ENCODE data around the gene SMO.

SMO gene

DNA sequence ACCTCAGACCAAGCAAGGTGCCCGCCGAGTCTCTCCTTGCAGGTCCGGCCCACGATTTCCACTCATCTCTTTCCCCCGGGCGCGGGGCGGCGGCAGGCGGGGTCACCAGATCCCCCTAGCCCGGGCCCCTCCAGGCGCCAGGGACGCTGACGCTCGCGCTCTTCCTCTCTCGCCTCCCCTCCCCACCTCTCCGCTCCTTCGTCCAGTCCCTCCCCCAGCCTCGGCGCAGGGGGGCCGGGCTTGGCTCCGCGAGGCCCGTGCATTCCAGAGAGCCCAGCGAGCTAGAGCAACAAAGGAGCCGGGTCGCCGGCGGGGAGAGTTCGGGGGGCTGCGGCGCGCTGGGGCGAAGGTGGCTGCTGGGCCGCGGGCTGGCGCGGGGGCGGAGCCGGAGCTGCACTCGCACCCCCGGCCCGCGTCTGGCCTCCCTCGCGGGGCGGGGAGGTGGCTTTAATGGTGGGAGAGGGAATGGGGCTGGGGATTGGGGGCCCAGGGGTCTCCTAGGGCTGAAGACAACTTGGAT, at the start of gene SMO:
Gene SMO (plus strand): TSS at position 262 of the 520 bp plus-strand sequence. CDS start 519 bp downstream, outside the sequence.
- peak; percentile 47 for DNase-seq

DNA sequence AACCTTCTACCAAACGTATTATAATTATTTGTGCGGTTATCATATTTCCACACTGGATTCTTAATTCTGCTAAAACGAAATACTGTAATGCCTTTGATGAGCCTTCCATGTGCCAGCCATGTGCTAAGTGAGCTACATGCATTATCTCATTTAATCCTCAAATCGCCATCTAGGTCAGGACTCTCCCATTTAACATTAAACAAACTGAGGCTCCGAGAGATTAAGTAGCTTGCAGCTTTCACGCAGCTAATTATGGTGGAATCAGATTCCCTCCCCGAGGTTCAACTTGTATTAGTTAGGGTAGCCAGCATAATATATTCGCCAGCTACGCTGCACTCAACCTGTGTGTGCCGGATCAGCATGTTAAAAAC, 44.7 kb upstream of the SMO start:
- DNase-seq, result no peak

DNA sequence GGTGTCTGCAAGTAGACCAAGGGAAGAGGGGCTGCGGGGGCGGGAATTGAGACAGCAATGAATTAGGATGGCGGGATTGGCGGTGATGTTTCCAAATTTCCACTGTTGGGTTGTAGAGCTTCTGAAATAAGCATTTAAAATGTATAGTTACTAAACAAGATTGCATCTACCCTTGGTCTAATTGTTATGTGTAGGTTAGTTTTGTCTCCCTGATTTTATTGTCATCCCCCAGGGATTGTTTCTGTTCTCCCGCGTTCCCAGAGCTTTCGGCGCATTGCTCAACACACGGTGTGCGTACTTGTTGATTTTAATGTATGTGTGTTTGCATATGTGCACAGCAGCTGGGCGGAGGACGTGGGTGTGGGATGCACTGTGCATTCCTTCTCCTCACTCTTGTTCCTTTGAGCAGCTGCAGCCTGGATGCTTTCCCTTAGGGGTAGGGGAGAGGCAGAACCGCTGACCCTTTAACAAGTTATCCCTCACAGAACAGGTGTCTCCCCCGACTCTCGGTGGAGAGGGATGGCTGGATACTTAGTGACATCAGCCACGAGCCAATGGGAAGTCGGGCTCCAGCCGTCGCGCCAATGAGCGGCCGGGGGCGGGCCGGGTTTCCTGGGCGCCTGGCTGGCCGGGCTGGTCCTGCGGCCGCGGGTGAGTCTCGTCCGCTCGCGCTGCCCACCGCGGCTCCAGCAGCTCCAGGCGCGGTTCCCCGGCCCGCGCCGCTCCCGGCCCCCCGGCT, 44.2 kb upstream of the SMO start, which contains the start of gene TSPAN33:
Gene TSPAN33 (plus strand): TSS at position 613 of the 739 bp plus-strand sequence. CDS start 274 bp downstream, outside the sequence.
- peak; percentile 87 for DNase-seq

DNA sequence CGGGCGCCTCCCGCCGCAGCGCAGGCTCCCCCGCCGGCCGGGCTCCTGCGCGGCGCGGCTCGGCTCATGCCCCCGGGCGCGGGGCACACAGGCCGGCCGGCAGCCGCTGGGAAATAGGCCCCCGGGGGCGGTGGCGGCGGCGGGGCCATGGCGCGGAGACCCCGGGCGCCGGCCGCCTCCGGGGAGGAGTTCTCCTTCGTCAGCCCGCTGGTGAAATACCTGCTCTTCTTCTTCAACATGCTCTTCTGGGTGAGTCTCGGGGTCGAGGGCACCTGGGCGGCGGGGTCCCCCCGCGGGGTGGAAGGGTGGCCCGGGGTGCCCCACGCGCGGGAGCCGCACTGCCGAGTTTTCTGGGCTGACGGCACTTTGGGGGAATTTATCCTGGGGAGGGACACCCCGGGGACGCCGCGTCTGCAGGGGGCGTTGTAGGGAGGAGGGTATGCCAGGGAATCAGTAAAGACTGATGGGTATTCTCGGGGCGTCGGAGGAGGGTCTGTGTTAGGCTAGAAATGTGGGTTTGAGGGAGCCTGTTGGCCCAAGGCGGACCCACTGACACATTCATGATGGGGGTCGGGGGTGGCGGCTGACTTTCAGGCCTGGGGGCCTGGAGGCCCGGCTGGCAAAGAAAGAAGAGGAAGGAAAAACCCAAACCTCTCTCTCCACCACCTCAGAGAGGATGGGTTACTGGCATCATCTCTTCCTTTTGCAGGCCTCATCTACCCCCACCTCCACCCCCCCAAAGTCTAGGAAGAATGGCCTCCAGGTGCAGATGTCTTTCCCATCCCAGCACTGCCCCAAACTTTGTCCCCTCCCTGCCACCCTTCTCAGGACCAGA, 43.4 kb upstream of the SMO start:
- no peak for DNase-seq

DNA sequence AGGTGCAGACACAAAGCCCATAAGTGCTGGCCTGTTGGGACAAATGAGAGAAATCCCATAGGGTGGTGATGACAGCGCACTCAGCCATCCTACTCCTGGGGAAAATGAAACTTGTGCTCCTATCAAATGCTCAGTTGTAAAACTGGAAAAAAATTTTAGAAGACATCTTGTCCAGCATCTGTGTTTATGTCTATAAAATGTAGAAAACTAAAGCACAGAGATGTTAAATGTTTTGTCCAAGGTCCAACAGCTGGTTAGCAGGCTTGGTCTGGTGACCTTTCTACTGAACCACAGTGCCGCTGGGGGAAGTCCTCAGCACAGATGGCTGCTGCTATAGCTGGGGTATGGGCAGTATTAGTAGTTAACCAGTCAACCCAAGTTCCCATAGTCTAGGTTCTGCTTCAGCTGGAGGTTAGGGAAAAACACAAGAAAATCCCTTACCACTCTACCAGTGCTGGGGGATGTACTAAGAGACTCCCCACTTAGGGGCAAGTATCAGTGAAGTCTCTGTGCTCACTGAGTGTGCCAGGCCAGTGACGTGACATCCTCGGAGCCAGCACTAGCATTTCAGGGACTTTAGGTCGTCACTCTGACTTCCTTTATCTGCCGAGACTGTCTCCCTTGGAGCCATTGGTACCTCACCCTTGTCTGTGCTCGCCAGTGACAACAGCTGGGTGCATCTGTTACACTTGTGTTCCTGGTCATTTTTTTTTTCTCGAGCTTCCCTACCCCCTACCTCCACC, 42.0 kb upstream of the SMO start:
- DNase-seq, result no peak

DNA sequence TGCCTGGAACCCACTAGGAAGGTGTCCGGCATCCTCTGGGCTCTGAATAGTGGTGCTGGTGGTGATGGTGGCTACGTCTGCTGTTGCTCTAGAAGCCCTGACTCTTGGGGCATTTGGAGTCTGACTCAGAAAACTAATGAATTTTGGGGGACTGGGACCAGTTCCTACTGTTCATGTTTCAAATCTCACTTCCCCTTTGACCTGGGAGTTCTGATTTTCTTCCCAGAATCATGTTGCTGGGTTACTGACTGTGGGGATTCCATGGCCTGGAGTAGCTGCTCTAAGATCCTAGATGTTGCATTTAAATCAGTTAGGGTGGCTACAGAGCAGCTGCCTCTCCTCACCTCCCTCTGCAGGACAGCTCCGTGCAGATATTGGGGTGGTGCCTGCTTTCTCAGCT, 40.7 kb upstream of the SMO start:
- DNase-seq, result no peak

DNA sequence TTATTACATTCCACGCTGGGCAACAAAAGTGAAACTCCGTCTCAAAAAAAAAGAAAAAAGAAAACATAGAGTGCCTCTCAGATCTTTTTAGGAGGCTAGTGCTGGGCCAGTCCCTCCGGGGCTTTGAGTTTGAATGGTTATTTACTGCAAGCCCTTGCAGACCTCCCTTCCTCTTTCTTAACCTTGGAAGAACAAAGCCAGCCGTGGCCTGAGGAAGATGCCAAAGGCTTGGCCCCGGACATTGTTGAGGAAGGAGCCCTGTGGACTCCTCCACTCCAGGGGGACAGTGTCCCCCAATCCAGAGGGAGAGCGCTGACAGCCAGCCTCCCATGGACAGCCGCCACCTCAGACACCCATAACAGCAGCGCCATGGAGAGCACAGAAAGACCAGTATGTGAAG, 38.9 kb upstream of the SMO start:
- DNase-seq, result no peak

DNA sequence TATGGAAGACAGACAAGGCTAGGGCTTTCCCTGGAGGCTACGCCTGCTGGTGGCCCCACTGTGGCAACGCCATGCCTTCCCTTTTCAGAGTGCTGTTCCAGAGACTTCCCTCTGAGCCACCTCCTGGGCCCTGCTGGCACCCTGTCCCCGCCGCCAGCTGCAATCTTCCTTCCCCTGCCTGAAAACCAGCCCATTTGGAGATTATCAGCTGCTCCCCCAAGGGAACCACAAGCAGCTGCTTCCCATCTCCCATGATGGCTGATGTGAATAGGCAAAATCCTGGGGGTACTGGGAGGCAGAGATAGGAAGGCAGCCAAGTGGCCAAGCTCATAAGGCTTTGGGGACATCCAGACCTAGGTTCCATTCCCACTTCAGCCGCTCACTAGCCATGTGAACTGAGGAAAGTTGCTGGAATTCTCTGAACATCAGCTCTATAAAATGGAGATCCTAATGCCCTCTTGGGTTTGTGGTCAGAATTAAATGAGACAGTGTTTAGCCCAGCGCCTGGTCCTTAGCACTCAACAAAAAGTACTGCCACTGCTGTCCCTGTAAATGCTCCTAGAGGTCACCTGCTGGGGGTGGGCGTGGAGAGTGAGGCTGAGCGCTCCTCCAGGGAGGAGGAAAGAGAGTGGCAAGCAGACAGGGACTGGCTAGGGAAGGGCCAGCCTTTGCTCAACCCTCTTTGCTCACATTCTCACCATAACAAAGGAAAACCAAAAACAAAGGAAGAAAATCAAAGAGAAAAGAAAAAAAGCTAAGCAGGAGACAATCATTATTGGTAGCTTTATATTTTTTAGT, 38.0 kb upstream of the SMO start:
- DNase-seq, result no peak

DNA sequence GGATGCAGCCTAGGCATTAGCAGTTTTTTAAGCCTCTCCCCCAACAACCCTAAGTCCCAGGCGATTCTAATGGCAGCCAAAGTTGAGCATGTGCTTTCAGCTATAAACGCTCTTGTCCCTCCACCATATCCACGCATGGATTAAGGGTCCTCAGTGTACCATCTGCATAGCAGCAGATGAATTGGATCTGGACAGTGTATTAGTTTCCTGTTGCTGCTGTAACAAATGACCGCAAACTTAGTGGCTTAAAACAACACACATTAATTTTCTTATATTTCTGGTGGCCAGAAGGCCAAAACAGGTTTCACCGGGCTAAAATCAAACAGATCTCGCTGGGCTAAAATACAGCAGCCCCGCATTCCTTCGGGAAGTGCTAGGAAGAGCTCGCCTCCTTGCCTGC, 30.8 kb upstream of the SMO start:
- DNase-seq, result no peak

DNA sequence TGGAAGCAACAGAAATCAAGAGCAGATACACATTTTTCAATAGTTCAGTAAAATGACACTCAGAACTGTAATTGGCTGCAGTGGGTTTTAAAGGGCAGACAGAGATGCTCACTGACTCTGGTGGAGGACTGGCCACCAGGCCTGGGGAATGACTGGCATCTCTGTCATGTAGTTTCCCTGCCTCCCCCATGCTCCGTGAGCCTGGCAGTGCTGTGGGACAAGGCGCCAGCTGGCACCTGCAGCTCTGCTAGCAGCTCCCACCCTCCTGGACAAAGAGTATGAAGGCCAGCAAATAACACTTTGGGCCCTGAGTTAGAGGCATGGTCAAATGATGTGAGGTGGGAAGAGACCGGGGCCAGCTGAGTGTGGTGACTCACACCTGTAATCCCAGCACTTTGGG, 28.9 kb upstream of the SMO start:
- DNase-seq, result no peak

DNA sequence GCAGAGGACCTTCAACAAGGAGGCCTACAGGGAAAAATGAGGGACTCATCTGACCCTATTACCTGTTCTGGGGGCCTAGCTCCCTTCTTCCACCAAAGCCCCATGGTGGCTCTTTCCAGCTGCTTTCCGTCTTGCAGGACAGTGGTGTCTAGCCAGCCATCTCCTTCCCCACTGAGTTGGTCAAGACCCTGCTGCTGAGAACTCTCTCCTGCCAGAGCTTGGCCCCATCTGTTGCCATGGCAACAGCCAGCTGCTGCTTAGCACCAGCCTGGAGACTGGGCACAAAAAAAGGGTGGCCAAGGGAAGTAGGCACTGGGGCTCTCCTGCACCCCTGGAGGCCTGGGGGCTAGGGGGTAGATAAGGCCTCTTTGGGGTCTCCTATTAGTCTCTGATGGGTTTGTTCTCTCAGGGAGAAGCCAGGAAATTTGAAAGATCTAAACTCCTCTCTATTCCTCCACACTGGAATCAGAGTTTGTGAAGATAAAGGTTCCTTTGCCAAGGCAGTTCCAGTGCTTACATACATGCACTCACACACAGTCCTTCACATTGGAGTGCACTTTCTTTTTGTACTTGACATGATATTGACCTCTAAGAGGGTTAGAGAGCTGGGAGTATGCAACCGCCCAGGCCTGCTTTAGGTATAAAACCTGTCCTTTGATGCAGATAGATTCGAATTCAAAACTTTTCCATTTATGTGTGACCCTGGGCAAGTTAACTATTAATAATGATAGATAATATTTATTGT, 28.1 kb upstream of the SMO start:
- peak; percentile 65 for DNase-seq

DNA sequence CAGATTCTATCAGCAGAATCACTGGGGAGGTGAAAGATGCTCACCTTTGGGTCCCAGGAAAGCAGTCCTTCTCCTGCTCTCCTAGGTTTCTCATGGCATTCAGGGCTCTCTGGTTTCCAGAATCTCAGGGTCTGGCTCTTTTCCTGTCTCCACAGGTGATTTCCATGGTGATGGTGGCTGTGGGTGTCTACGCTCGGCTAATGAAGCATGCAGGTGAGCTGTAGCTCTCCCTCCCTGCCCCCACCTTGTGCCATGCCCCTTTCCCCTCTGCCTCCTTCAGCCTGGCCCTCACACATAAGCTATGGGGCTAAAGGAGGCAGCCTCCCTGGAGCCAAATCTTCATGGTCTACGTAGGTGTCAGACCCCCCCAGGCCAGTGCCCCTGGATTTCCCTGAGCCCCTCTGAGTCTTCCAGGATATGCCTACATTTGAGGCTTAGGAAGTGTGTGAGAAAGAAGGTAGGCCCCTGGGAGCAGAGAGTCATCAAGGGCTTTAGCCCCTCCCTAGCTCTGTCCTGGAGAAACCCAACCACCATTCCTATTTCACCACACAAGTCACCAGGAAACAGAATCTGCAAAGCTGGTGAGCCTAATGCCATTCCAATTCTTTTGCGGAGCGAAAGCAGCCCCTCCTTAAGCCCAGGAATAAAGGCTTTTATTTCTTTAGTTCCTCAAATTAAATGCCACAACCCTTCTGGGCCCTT, 26.8 kb upstream of the SMO start:
- peak; percentile 7 for DNase-seq

DNA sequence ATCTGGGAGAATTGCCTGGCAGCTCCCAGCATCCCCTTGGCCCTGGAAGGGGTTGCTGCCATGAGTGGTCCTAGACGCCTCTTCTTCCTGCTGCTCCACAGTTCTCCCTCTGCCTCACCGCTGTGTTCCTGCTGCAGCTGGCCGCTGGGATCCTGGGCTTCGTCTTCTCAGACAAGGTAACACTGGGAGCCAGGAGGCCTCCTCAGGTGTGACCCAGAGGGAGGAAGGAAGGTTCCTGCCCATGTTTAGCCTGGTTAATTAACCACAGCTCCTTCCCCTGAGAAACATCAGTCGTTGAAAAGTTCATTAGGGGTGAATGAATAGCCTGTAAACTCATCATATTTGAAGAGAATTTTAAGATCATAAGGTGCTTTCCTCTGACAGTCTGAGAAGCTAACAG, 25.7 kb upstream of the SMO start:
- no peak for DNase-seq

DNA sequence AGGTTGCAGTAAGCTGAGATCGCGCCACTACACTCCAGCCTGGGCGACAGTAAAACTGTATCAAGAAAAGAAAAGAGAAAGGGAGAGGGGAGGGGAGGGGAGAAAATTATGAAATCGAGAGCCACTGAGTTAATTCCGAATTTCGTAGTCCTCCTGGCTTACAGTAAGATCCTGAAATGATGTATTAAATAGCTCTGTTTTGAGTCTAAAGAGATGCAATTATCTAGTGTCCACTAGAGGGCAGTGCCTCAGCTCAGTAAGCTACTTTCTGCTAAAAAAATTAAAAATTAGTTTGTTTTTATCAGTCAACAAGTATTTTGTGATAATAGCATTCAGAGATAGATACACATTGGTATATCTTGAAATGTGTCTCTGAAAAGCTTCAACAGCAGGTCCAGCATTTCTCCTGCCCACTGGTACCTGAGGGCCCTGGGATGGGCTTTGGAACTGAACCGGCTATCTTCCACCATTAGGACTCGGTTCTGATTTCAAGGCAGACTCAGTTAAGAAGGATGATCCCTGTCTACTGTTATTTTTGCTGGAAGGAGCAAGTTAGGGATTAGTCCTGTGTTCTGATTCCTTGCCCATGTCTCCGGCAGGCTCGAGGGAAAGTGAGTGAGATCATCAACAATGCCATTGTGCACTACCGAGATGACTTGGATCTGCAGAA, 24.4 kb upstream of the SMO start:
- peak; percentile 25 for DNase-seq

DNA sequence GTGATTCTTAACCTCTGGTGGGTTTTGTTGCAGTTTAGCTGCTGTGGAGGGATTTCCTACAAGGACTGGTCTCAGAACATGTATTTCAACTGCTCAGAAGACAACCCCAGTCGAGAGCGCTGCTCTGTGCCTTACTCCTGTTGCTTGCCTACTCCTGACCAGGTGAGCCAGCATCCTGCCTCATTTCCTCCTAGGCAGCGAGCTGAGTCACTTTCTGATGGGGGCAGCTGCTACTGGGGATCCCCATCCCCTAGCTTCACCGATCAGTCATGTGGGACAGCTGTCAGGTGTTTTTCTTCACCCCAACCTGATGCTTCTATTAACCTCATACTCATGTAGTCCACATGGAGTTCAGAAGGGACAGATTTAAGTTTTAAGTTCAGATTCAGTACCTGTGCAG, 21.7 kb upstream of the SMO start:
- DNase-seq, result no peak

DNA sequence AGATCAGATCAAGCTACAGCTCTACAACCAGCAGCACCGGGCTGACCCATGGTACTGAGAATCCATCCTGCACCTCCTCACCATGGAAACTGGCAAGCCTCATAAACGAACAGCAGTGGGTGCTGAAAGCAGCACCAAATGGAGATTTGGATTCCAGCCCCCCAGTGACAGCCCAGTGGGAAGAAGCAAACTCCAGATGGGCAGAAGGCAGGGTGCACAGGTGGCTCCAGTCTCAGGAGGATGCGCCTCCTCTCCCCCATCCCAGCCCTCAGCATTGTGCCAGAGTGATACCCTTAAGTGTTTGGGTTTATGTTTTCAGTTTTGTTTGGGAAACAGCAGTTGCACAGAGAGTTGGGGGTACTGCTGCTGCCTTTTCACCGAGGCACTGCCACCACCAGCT, 20.6 kb upstream of the SMO start:
- no peak for DNase-seq

DNA sequence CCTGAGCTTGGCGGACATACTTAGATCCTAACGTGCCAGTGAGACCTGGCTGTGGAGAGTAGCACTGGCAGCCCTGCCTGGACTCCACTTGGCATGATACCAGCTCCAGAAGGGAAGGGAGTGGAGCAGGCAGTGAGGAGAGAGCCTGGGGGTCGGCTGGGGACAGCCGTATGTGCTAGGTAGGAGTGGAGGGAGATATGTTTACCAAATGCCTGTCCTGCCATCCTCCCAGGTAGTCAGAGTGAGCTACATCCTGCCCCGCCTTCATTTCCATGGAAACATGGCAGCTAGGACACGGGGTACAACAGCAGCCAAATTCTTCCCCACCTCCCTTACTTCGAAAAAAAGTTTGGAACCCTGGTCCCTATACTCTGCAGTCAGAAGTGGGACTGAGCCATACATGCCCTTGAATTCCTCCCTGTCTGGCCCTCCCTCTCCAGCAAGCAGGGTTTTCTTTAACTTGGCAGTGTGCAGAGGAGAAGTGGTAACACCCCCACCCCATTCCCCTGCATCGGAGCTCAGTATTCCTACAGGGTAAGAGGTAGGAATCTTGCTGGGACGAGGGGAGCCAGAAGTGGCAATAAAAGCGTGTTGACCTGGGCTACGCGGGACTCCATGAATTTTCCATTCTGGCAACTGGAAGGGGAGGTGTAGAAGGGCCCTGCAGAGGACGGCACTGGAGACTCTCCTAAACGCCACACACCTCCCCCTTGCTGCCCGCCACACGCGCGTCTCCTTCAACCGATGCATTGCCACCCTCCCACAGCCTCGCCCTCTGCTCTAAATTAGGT, 20.0 kb upstream of the SMO start:
- peak; percentile 61 for DNase-seq

DNA sequence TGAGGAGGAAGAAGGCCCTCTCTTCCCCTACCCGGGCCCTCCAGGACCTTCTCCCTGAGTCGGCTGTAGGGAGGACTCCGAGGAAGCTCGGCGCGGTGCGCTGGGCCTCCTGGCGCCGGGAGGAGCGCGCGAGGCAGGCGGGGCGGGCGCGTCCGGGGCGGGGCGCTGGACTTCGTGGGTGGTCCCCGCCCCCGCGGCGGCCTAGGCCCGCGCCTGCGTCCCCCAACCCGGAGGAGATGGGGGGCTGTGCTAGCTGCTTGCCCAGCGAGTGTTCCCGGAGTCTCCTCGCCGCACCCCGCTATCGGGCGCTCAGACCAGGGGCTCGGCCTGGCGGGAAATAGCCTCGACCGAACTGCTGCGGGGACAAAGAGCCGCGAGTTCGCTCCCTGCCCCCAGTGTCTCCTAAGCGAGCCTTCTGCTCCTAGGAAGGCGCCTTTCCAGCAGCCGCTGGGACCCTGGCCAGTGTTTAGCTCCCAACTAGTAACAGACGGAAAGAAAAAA, 19.2 kb upstream of the SMO start:
- peak; percentile 65 for DNase-seq

DNA sequence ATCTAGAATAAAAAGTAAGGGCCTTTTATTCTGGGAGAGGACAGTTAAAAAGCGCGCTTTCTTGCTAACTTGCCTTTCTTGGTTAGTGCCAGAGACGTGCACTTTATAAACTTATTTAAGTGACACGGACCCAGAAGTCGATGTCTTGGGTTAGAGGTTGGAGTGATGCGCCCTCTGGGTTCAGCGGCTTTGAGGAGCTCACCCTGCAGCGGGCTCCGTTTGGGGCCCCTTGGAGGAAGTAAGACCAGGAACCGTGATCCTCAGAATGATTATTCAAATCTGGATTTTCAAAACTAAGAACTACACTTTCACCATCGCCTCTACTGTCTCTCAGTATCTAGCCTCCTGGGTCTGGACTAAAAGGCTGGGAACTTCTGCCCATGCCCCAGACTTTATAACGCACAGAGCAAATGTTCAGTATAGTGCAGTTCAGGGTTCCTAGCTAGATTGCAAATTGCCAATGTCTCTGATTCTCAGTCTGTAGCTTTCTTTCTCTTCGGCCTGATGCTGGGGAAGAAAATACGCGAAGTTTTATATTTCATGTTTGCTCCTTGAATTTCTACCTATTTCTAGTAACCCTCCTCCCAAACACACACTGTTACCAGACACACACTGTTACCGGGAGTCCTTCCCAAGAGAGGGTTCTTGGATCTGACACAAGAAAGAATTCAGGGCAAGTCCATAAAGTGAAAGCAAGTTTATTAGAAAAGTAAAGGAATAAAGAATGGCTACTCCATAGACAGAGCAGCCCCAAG, 18.6 kb upstream of the SMO start:
- no peak for DNase-seq

All from NCI-H146 (cell line).